Loucy (cell line): ENCODE data around the gene IL17A.

Experiments used
- CTCF ChIP-seq: fragments of 200-600 bp; sonication (generic); conservative IDR thresholded peaks from 2 replicates; pipeline ENCODE4 v1.5.1; 2014; ENCODE audit warnings: mild to moderate bottlenecking, antibody characterized with exemption, low read length
- EZH2phosphoT487 ChIP-seq: fragments of 200-600 bp; IDR thresholded peaks from 2 replicates; pipeline ENCODE4 v1.6.1; 2018; ENCODE audit warnings: antibody characterized with exemption, mild to moderate bottlenecking, moderate library complexity, borderline replicate concordance

- no peak for TF ChIP-seq CTCF
- TF ChIP-seq EZH2phosphoT487: no peak
These were observed 18.9 kb upstream of the IL17A start for GRCh38 chr6:52167267-52167666.
